Tibial nerve (tissue), 4 donors: Measurements from ENCODE around the gene ANGPTL4. TPM values are rescaled to one million over a fixed set of nuclear protein-coding genes. Genes with fewer than 3 reads are reported as not detected.
A peak's percentile ranks its signal among the peaks of the same experiment; 100 is the strongest.
"Not testable (repeated sequence)": the region's sequence is repeated elsewhere in the genome, so short reads cannot be mapped to it uniquely, and the experiment has no call there.

Experiments
- DNase-seq, 2 donors: peaks; one replicate each; pipeline ENCODE4 v3.0.0-alpha.2; 2019; ENCODE audit warnings: low spot score in 2 of 2
- H3K27ac ChIP-seq, 4 donors: fragments of 200-600 bp; sonication (generic) in 3 of 4; one replicate each; pipeline ENCODE4 v1.5.1; 2017 to 2019; ENCODE audit warnings: mild to moderate bottlenecking in 1 of 4
- H3K27me3 ChIP-seq, 2 donors: fragments of 200-600 bp; sonication (generic) in 1 of 2; one replicate each; pipeline versions ENCODE4 v1.5.1 to v1.6.0; 2017 to 2019
- H3K36me3 ChIP-seq, 3 donors: fragments of 200-600 bp; sonication (generic); one replicate each; pipeline ENCODE4 v1.5.1; 2018 to 2019
- H3K4me1 ChIP-seq, 4 donors: fragments of 200-600 bp; sonication (generic) in 3 of 4; one replicate each; pipeline ENCODE4 v1.5.1; 2017 to 2019
- H3K4me3 ChIP-seq, 4 donors: fragments of 200-600 bp; sonication (generic) in 3 of 4; one replicate each; pipeline ENCODE4 v1.5.1; 2017 to 2019; ENCODE audit warnings: mild to moderate bottlenecking in 1 of 4, moderate library complexity in 1 of 4
- H3K9me3 ChIP-seq, 4 donors: fragments of 200-600 bp; sonication (generic) in 3 of 4; one replicate each; pipeline ENCODE4 v1.5.1; 2017 to 2019
- CTCF ChIP-seq, 5 experiments: fragments of 200-600 bp in 3 of 5; fragments of 450-650 bp in 2 of 5; sonication (generic) in 3 of 5; IDR thresholded peaks; one replicate each; pipeline ENCODE4 v1.5.1; 2016 to 2019; ENCODE audit warnings: antibody characterized with exemption in 5 of 5, mild to moderate bottlenecking in 3 of 5, moderate library complexity in 2 of 5
- EP300 ChIP-seq, 2 donors: sonication (generic); formaldehyde crosslinking; IDR thresholded peaks; one replicate each; pipeline ENCODE4 v1.6.1; 2017; ENCODE audit warnings: antibody characterized with exemption in 2 of 2, mild to moderate bottlenecking in 1 of 2
- POLR2A ChIP-seq, 2 donors: fragments of 450-650 bp; IDR thresholded peaks; one replicate each; pipeline ENCODE4 v1.6.1; 2017; ENCODE audit warnings: antibody characterized with exemption in 2 of 2, mild to moderate bottlenecking in 2 of 2, moderate library complexity in 2 of 2
- WGBS, 2 donors: methylation state at CpG; one replicate each; pipeline ENCODE4 v1.1.5; 2018; 5-methylcytosine and 5-hydroxymethylcytosine counted together
- total RNA-seq, 4 donors: library from RNA; depleted of rRNA; stranded (reverse); fragments of >200 nt; gene quantifications; one replicate each; pipeline ENCODE4 v1.1.0, GENCODE V29; 2016

The ANGPTL4 gene
- total RNA-seq, 4 donors from 2014 or later = 52.2 to 256 (median 75.6) TPM

GRCh38 chr19:8336072-8336569 is 27.8 kb upstream of the ANGPTL4 start:
- WGBS, 2 donors = 63 to 66% methylated on average over 27 of the region's 27 CpGs

GRCh38 chr19:8336660-8337059 is 27.3 kb upstream of the ANGPTL4 start:
- Histone ChIP-seq H3K27ac (no peak overlapping the region), H3K27me3 (peaks cover 0 to 31% of the 10 kb centered on the region in 2 donors), H3K9me3 (no peaks in the 10 kb centered on the region), H3K4me3 (no peak overlapping the region), H3K4me1 (peaks cover 0 to 25% (median 5%) of the 10 kb centered on the region in 4 donors), H3K36me3 (no peaks in the 10 kb centered on the region)
- DNase-seq = no peak
- TF ChIP-seq CTCF (IDR thresholded peaks at IDR 0.05) (no peak), POLR2A (IDR thresholded peaks at IDR 0.05) (no peak), EP300 (IDR thresholded peaks at IDR 0.05) (no peak)
- 66 to 73% methylated on average over 8 of the region's 8 CpGs for WGBS, 2 donors

More at GRCh38 chr19:8336072-8336569, 27.8 kb upstream of the ANGPTL4 start:
- Histone ChIP-seq H3K27me3 (peaks cover 0 to 29% of the 10 kb centered on the region in 2 donors), H3K4me1 (peaks cover 0 to 25% (median 5%) of the 10 kb centered on the region in 4 donors), H3K36me3 (no peaks in the 10 kb centered on the region), H3K4me3 (no peak overlapping the region), H3K27ac (no peak overlapping the region), H3K9me3 (no peaks in the 10 kb centered on the region)
- DNase-seq = no peak
- no peak for TF ChIP-seq POLR2A (IDR thresholded peaks at IDR 0.05)
- no peak for TF ChIP-seq CTCF (IDR thresholded peaks at IDR 0.05)
- TF ChIP-seq EP300 (IDR thresholded peaks at IDR 0.05) = no peak

- no peaks in the 10 kb centered on the region for H3K36me3 ChIP-seq
- H3K4me1 ChIP-seq = peaks cover 0 to 32% (median 5%) of the 10 kb centered on the region in 4 donors
- peaks cover 0 to 38% of the 10 kb centered on the region in 2 donors for H3K27me3 ChIP-seq
- no peak overlapping the region for H3K4me3 ChIP-seq
- H3K27ac ChIP-seq = no peak overlapping the region
- DNase-seq = no peak
- H3K9me3 ChIP-seq = no peaks in the 10 kb centered on the region
- 81 to 89% methylated on average over 7 of the region's 7 CpGs for WGBS, 2 donors
- TF ChIP-seq EP300 (IDR thresholded peaks at IDR 0.05) (no peak), CTCF (IDR thresholded peaks at IDR 0.05) (no peak), POLR2A (IDR thresholded peaks at IDR 0.05) (no peak)
Observed at GRCh38 chr19:8337728-8338127, 26.2 kb upstream of the ANGPTL4 start.

GRCh38 chr19:8338835-8339234 is 25.1 kb upstream of the ANGPTL4 start:
- TF ChIP-seq EP300 (IDR thresholded peaks at IDR 0.05) (no peak), POLR2A (IDR thresholded peaks at IDR 0.05) (no peak), CTCF (IDR thresholded peaks at IDR 0.05) (no peak)
- no peak overlapping the region for H3K27ac ChIP-seq
- H3K4me3 ChIP-seq = no peak overlapping the region
- peaks cover 0 to 38% of the 10 kb centered on the region in 2 donors for H3K27me3 ChIP-seq
- no peaks in the 10 kb centered on the region for H3K36me3 ChIP-seq
- 78 to 84% methylated on average over 6 of the region's 6 CpGs for WGBS, 2 donors
- no peak for DNase-seq
- H3K4me1 ChIP-seq = peaks cover 0 to 36% (median 7%) of the 10 kb centered on the region in 4 donors
- no peaks in the 10 kb centered on the region for H3K9me3 ChIP-seq

GRCh38 chr19:8340341-8341096 is 23.4 kb upstream of the ANGPTL4 start:
- Histone ChIP-seq H3K4me3 (no peak overlapping the region), H3K9me3 (no peaks in the 10 kb centered on the region), H3K4me1 (peaks cover 0 to 25% (median 2%) of the 10 kb centered on the region in 4 donors), H3K36me3 (no peaks in the 10 kb centered on the region), H3K27me3 (peaks cover 0 to 29% of the 10 kb centered on the region in 2 donors), H3K27ac (no peak overlapping the region)
- peak in 2 of 5 experiments; percentile 22 to 29 for TF ChIP-seq CTCF (IDR thresholded peaks at IDR 0.05)
- peak in 1 of 2 donors; percentile 58 for TF ChIP-seq EP300 (IDR thresholded peaks at IDR 0.05)
- TF ChIP-seq POLR2A (IDR thresholded peaks at IDR 0.05) = no peak
- WGBS, 2 donors = 26 to 33% methylated on average over 15 of the region's 15 CpGs
- no peak for DNase-seq

GRCh38 chr19:8341504-8341903 is 22.5 kb upstream of the ANGPTL4 start:
- H3K36me3 ChIP-seq, DNase-seq, H3K9me3 ChIP-seq, H3K4me3 ChIP-seq: not testable (repeated sequence)
- Histone ChIP-seq H3K4me1 (peaks cover 0 to 25% (median 2%) of the 10 kb centered on the region in 4 donors), H3K27ac (peak overlapping the region in 1 of 4 donors; percentile 70), H3K27me3 (peaks cover 0 to 21% of the 10 kb centered on the region in 2 donors)
- 96 to 97% methylated on average over 4 of the region's 4 CpGs for WGBS, 2 donors
